B cell (primary cell): ENCODE measurements around the gene PPP2R5C. TPM values are rescaled to one million over a fixed set of nuclear protein-coding genes. Genes with fewer than 3 reads are reported as not detected.

Experiments
- ATAC-seq: fragments of 200-7000 bp; cut with Tn5 transposase; one replicate; pipeline ENCODE4 v1.10.0; 2021; ENCODE audit warnings: low read depth, mild to moderate bottlenecking, moderate number of reproducible peaks, moderate library complexity
- CTCF ChIA-PET: fragments of 350-600 bp; sonication (Branson Sonifier 250); formaldehyde crosslinking; loops from one replicate; lab custom pipeline; 2021; ENCODE audit warnings: antibody characterized with exemption, inconsistent platforms; lab: Charles Lee
- POLR2A ChIA-PET: fragments of 350-600 bp; sonication (Branson Sonifier 250); formaldehyde crosslinking; loops from one replicate; lab custom pipeline; 2021; ENCODE audit warnings: antibody characterized with exemption; lab: Charles Lee
- DNase-seq: peaks from one replicate; pipeline ENCODE4 v3.0.0; 2013
- H2AFZ ChIP-seq: 2 replicates; pipeline ENCODE4 v1.6.1; 2012; ENCODE audit warnings: mild to moderate bottlenecking, low read depth, low read length; ENCODE audit not compliant: insufficient read depth, poor library complexity, severe bottlenecking
- H3K27ac ChIP-seq, 2 donors: 1 replicate in 1 of 2; 2 replicates in 1 of 2; pipeline ENCODE4 v1.5.1; 2012 to 2013; ENCODE audit warnings: low read length in 2 of 2, mild to moderate bottlenecking in 2 of 2, moderate library complexity in 1 of 2
- H3K27me3 ChIP-seq, 4 experiments: fragments of 200-600 bp in 1 of 4; sonication (generic) in 1 of 4; replicated peaks in 1 of 4; 1 replicate in 2 of 4; 2 replicates in 2 of 4; pipeline versions ENCODE4 v1.6.1 to v1.7.0; 2013 to 2016; ENCODE audit warnings: low read length in 3 of 4, mild to moderate bottlenecking in 2 of 4, mixed read lengths in 1 of 4, moderate library complexity in 1 of 4; ENCODE audit not compliant: insufficient read depth in 4 of 4, control insufficient read depth in 3 of 4; ENCODE audit errors: control extremely low read depth in 1 of 4
- H3K36me3 ChIP-seq, 2 experiments: replicated peaks in 1 of 2; 1 replicate in 1 of 2; 2 replicates in 1 of 2; pipeline versions ENCODE4 v1.6.1 to v1.7.1; 2013; ENCODE audit warnings: low read length in 1 of 2; ENCODE audit not compliant: insufficient read depth in 2 of 2, control insufficient read depth in 1 of 2; ENCODE audit errors: control extremely low read depth in 1 of 2, extremely low read depth in 1 of 2
- H3K4me1 ChIP-seq, 2 donors: fragments of 200-600 bp in 1 of 2; sonication (generic) in 1 of 2; 1 replicate in 1 of 2; 2 replicates in 1 of 2; pipeline versions ENCODE4 v1.5.1 to v1.6.1; 2013 to 2017; ENCODE audit warnings: low read length in 2 of 2; ENCODE audit not compliant: control insufficient read depth in 2 of 2, insufficient read depth in 2 of 2
- H3K4me2 ChIP-seq: replicated peaks from 2 replicates; pipeline ENCODE3; 2012; ENCODE audit warnings: mild to moderate bottlenecking, low read depth, low read length; ENCODE audit not compliant: poor library complexity, severe bottlenecking
- H3K4me3 ChIP-seq, 5 experiments: fragments of 200-600 bp in 1 of 5; sonication (generic) in 1 of 5; 1 replicate in 3 of 5; 2 replicates in 2 of 5; pipeline versions ENCODE4 v1.5.1 to v1.7.0; 2011 to 2016; ENCODE audit warnings: low read length in 4 of 5, mild to moderate bottlenecking in 4 of 5, low read depth in 2 of 5, control low read depth in 1 of 5, moderate library complexity in 1 of 5; ENCODE audit not compliant: insufficient read depth in 1 of 5; ENCODE audit errors: control extremely low read depth in 1 of 5, extremely low read depth in 1 of 5
- H3K79me2 ChIP-seq: fragments of 200-600 bp; sonication (generic); one replicate; pipeline ENCODE4 v1.6.0; 2016; ENCODE audit warnings: low read length; ENCODE audit not compliant: control insufficient read depth, insufficient read depth
- H3K9ac ChIP-seq: fragments of 200-600 bp; sonication (generic); 2 replicates; pipeline ENCODE4 v1.6.1; 2017; ENCODE audit warnings: mild to moderate bottlenecking, low read length, moderate library complexity
- H3K9me3 ChIP-seq, 3 donors: one replicate each; pipeline versions ENCODE4 v1.6.1 to v1.7.1; 2013; ENCODE audit warnings: low read length in 2 of 3; ENCODE audit not compliant: control insufficient read depth in 2 of 3, insufficient read depth in 1 of 3; ENCODE audit errors: control extremely low read depth in 1 of 3
- H4K20me1 ChIP-seq: 2 replicates; pipeline ENCODE4 v1.6.0; 2012; ENCODE audit warnings: mild to moderate bottlenecking, low read length; ENCODE audit not compliant: insufficient read depth, control insufficient read depth, poor library complexity, severe bottlenecking
- H3K27ac Mint-ChIP-seq: one replicate; pipeline ENCODE4 v1.8.0; 2021; ENCODE audit warnings: mixed read lengths
- H3K27me3 Mint-ChIP-seq: one replicate; pipeline ENCODE4 v1.8.0; 2021; ENCODE audit warnings: mixed read lengths
- H3K4me1 Mint-ChIP-seq: one replicate; pipeline ENCODE4 v1.8.0; 2021; ENCODE audit warnings: mixed read lengths
- H3K4me3 Mint-ChIP-seq: one replicate; pipeline ENCODE4 v1.8.0; 2021; ENCODE audit warnings: mixed read lengths
- H3K9me3 Mint-ChIP-seq: one replicate; pipeline ENCODE4 v1.8.0; 2022; ENCODE audit warnings: mixed read lengths; ENCODE audit not compliant: insufficient read depth
- EZH2 ChIP-seq: IDR thresholded peaks from 2 replicates; pipeline ENCODE4 v1.6.1; 2012; ENCODE audit warnings: borderline replicate concordance, low read depth, mild to moderate bottlenecking, moderate library complexity, low read length; ENCODE audit not compliant: insufficient read depth, poor library complexity, severe bottlenecking
- WGBS: methylation state at CpG from one replicate; pipeline ENCODE4 v1.1.5; 2013; ENCODE audit warnings: missing lambda C conversion rate; ENCODE audit not compliant: insufficient coverage; 5-methylcytosine and 5-hydroxymethylcytosine counted together
- intact Hi-C: fragments of 100-400 bp; cut with micrococcal nuclease; formaldehyde crosslinking; loops from one replicate; pipeline ENCODE4 v1.10.0; 2022
- polyA plus RNA-seq: library from polyadenylated mRNA; depleted of rRNA; stranded (reverse); fragments of >200 nt; gene quantifications from 2 replicates; pipeline ENCODE4 v1.2.3, GENCODE V29; 2012
- total RNA-seq, 2 donors: library from RNA; stranded (reverse); fragments of 120-200 nt in 1 of 2; gene quantifications; 1 replicate in 1 of 2; 2 replicates in 1 of 2; pipeline versions ENCODE4 v1.2.3 to v1.2.4, GENCODE V29; 2013 to 2022
- TF ChIP-seq, protein P1 (sequence below): fragments of 200-600 bp; IDR thresholded peaks from one replicate; pipeline ENCODE4 v1.8.0; 2022; ENCODE audit warnings: antibody characterized with exemption, mild to moderate bottlenecking

Gene PPP2R5C
- total and polyA plus RNA-seq, 2 donors (not counting 1 experiment from before 2014, with no cell fraction given): 91.7 to 330 TPM

DNA sequence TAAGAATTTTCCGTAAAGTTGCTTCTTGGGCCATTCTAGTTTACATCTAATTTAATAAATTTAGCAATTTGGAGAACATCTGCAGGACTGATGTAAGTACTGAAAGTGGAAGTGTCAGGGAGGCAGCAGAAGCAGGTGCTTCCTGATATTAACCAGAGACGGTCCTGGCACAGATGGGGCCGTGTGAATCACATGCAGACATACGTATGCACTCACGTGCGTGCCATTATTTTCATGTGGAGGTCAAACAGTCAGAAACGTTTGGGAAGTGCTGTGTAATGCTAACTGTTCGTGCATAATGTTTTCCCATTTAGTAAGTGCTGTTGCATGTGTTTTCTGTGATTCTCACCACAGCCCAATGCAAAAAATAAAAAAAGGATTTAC is 115.0 kb downstream of the PPP2R5C start:
- peak overlapping the region; percentile 59 for H3K9ac ChIP-seq
- H3K27me3 ChIP-seq: no peaks in the 10 kb centered on the region
- CTCF ChIA-PET: interaction anchor here (0.7 to 5.3 kb wide), 4 partner anchors 26 to 106 kb away, joined by 3 to 31 read pairs (median 10); no protein-coding TSS in a partner anchor
- H3K4me1 ChIP-seq: peaks cover 52 to 58% of the 10 kb centered on the region in 2 donors
- 0% methylated on average over 6 of the region's 8 CpGs for WGBS
- H3K9me3 ChIP-seq: peaks cover 0 to 4% (median 0%) of the 10 kb centered on the region in 3 donors
- H4K20me1 ChIP-seq: peaks cover 32% of the 10 kb centered on the region
- H3K79me2 ChIP-seq: peaks cover 88% of the 10 kb centered on the region
- peak overlapping the region; percentile 72 for H3K27ac Mint-ChIP-seq
- H3K4me1 Mint-ChIP-seq: peaks cover 79% of the 10 kb centered on the region
- no peaks in the 10 kb centered on the region for H3K9me3 Mint-ChIP-seq
- DNase-seq: peak; percentile 96
- POLR2A ChIA-PET: interaction anchor here (0.6 to 0.7 kb wide), 4 partner anchors 33 to 108 kb away, joined by 3 to 15 read pairs (median 7); no protein-coding TSS in a partner anchor
- peaks cover 0 to 28% of the 10 kb centered on the region in 2 experiments for H3K36me3 ChIP-seq
- peak overlapping the region; percentile 75 for H3K4me2 ChIP-seq
- no peaks in the 10 kb centered on the region for H3K27me3 Mint-ChIP-seq
- H3K4me3 Mint-ChIP-seq: peak overlapping the region; percentile 71
- H3K4me3 ChIP-seq: peak overlapping the region in 4 of 5 experiments; percentile 8 to 57 (median 29)
- ATAC-seq: peak; percentile 89
- peak overlapping the region; percentile 94 to 96 for H3K27ac ChIP-seq
- no peak overlapping the region for H2AFZ ChIP-seq
- intact Hi-C loops: loop anchor here (1.0 to 5.0 kb wide), 9 partner anchors 27 to 211 kb away; partner anchors contain the start of genes DYNC1H1 and HSP90AA1
- TF ChIP-seq EZH2: no peak

DNA sequence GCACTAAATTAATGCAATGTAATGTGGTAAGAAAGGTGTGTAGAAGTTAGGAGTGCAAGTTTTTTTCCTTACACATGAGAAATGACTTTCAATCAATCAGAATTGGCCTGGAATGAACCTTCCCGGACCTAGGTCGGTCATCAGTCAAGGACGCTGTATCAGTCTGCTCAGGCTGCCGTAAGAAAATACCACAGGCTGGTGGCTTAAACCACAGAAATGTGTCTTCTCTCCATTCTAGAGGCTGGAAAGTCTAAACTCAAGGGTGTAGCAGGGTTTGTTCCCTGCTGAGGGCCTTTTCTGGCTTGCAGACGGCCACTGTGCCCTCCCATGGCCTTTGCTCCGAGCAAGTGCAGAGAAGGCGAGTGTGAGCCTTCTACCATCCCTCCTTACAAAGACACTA is 116.3 kb downstream of the PPP2R5C start:
- Histone ChIP-seq H3K9ac (no peak overlapping the region), H3K27ac (peak overlapping the region; percentile 94 to 96), H3K36me3 (peaks cover 0 to 40% of the 10 kb centered on the region in 2 experiments), H3K4me2 (no peak overlapping the region), H3K79me2 (peaks cover 89% of the 10 kb centered on the region), H3K4me3 (no peak overlapping the region), H3K4me1 (peaks cover 52 to 58% of the 10 kb centered on the region in 2 donors), H2AFZ (no peak overlapping the region), H3K27me3 (no peaks in the 10 kb centered on the region), H4K20me1 (peaks cover 44% of the 10 kb centered on the region), H3K9me3 (peaks cover 0 to 4% (median 0%) of the 10 kb centered on the region in 3 donors)
- ChIA-PET POLR2A (no interaction called here), CTCF (interaction anchor here (1.2 to 5.3 kb wide), 4 partner anchors 14 to 107 kb away, joined by 3 to 31 read pairs (median 10); no protein-coding TSS in a partner anchor)
- H3K27ac Mint-ChIP-seq: peak overlapping the region; percentile 72
- peak overlapping the region; percentile 54 for H3K4me3 Mint-ChIP-seq
- no peaks in the 10 kb centered on the region for H3K9me3 Mint-ChIP-seq
- H3K27me3 Mint-ChIP-seq: no peaks in the 10 kb centered on the region
- intact Hi-C loops: loop anchor here (2.0 to 5.0 kb wide), 2 partner anchors 107 to 210 kb away; partner anchors contain the start of gene HSP90AA1
- TF ChIP-seq EZH2: no peak
- TF ChIP-seq, protein P1, sequence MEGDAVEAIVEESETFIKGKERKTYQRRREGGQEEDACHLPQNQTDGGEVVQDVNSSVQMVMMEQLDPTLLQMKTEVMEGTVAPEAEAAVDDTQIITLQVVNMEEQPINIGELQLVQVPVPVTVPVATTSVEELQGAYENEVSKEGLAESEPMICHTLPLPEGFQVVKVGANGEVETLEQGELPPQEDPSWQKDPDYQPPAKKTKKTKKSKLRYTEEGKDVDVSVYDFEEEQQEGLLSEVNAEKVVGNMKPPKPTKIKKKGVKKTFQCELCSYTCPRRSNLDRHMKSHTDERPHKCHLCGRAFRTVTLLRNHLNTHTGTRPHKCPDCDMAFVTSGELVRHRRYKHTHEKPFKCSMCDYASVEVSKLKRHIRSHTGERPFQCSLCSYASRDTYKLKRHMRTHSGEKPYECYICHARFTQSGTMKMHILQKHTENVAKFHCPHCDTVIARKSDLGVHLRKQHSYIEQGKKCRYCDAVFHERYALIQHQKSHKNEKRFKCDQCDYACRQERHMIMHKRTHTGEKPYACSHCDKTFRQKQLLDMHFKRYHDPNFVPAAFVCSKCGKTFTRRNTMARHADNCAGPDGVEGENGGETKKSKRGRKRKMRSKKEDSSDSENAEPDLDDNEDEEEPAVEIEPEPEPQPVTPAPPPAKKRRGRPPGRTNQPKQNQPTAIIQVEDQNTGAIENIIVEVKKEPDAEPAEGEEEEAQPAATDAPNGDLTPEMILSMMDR: no peak
- 67% methylated on average over 6 of the region's 7 CpGs for WGBS
- DNase-seq (no peak), ATAC-seq (no peak)
- H3K4me1 Mint-ChIP-seq: peaks cover 72% of the 10 kb centered on the region
